Measurements from ENCODE around the gene CFI.

DNA sequence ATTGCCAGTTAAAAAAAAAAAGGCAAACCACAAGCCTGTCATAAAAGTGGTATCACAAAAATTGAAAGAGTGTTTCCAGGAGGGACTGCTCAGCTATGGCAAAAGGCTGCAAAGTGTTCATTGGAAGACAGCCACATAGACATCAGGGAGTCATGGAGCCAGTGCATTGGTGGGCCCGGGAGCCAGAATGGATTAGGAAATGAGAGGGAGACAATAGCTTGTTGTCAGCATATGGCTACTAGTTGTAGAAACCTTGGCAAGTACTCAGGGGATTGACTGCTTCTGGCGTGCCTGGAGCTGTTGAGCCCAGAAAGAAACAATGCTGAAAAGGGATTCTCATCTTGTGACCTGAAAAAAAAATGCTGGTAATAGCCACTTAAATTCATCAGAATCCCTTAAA is 18.8 kb upstream of the CFI start:
- no peak for TF ChIP-seq ZNF274 (IDR thresholded peaks at IDR 0.05; ENCODE audit: low read depth, low read length)
- TF ChIP-seq YY1 (IDR thresholded peaks at IDR 0.05; ENCODE audit: insufficient read depth, insufficient read length) = no peak
